ENCODE data around the gene COA4.
"Not testable (repeated sequence)": the region's sequence is repeated elsewhere in the genome, so short reads cannot be mapped to it uniquely, and the experiment has no call there.

COA4 gene

GRCh38 chr11:73876424-73877310, at the start of gene COA4, which contains the start of gene PAAF1:
TSS of gene COA4 (minus strand) at chr11:73876846. CDS start at chr11:73873378, 3,468 bp downstream.
TSS of gene PAAF1 (plus strand) at chr11:73876999. CDS start at chr11:73877022, 23 bp downstream.
- FAIRE-seq, result no peak

GRCh38 chr11:73921180-73921579, 44.5 kb upstream of the COA4 start:
- FAIRE-seq, result no peak

DNA sequence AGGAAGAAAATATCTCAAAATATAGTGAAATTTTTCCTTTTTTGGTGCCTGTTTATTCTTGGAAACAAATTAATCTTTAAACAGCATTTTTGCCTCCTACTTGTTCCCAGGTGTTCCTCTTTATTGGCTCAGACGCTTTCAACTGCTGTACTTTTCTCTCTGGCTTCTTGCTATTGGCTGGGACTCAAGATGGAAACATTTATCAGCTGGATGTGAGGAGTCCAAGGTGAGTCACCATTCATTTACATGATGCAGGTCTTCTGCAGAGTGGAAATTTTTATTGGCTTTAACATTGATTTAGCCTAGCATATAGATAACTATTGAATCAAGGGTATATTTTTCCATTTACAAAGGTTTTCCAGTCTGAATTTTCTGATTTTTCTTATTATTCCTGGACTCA, 39.8 kb upstream of the COA4 start:
- FAIRE-seq, result peak; percentile 73

DNA sequence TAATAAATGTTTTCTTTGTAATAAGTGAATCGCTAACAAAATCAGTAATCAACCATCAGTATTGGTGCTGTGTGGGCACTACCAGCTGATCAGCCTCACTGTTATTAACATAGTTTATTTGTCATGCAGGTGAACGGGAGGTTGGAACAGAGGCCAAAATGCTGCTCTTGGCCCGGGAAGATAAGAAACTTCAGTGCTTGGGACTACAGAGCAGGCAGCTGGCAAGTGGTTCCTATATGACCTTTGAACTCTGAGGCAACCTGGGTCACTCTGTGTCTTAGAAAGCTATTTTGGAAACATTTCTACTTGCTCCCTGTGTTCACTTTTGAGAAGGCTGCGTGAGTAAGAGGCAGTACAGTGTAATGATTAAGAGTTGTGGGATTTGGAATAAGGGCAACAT, 37.6 kb upstream of the COA4 start:
- FAIRE-seq, result no peak

DNA sequence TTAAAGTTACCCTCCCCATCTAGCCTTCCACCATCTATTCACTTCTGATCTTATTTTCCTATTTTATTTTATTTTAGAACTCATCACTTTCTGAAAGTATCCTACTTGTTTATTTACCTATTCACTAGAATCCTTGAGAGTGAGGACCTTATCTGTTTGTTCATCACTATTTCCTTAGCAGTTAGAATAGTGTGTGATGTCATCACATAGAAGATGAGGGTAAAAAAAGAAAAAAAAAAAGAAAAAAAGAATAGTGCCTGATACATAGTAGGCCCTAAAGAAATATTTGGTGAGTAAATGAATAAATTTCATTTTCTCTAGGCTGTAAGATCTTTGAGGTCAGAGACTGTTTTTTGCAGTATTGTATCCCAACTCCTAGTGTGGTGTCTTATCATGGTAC, 36.8 kb upstream of the COA4 start:
- FAIRE-seq, result no peak

DNA sequence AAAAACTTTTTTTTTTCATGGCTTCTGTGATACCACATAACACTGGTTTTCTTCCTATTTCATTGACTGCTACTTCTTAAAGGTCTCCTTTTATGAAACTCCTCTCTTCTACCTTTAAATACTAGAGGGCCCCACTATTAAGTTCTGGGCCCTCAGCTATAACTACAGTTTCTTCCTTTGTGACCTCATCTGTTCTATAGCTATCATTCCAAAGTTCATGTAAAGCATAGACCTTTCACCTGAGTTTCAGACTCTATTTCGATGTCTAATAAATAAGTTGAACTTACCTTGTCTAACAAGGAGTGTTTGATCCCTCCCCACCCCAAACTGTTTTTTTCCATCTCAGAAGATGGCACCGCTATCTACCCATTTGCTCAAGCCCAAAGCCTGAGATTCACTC, 35.4 kb upstream of the COA4 start:
- FAIRE-seq, result no peak

DNA sequence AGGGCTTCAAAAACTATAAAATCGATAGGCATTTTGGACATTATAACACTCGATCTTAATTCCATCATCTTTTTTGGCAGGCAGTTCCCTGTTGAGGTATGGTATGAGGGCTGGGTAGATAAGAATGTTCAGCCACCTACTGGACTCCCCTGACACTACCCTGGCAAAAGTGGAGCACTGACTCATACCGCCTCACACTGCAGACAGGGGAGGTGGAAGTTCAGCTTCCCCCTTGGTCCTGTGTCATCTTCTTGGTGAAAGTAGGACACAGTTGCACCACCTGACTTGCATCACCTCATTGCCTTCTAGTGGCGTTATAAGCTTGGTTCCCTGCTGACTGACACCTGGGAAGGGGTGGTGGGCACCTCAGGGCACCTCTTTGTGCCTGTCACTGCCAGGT, 30.5 kb upstream of the COA4 start:
- FAIRE-seq, result no peak

DNA sequence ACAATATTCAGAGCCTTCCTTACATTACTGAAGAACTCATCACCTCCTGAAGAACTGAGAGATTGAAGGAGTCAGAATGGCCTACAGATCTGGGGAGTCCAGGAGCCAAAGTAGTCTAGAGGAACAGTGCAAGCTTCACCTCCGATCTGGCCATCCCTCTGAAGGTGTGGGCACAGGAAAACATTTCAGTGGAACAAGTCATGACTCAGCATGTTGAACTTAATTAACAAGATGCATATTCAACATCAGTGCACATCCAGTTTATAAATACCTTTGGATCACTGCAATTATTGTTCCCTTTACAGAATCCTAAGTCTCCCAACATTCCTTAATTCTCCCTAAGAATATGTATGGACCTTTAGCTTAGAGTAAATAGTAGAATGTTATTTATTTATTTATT, 25.7 kb upstream of the COA4 start:
- no peak for FAIRE-seq

GRCh38 chr11:73894725-73895335, 18.2 kb upstream of the COA4 start:
- FAIRE-seq, result no peak

- FAIRE-seq, result no peak
Measured at GRCh38 chr11:73893041-73893440, 16.4 kb upstream of the COA4 start.

GRCh38 chr11:73889536-73889935, 12.9 kb upstream of the COA4 start:
- FAIRE-seq, result no peak

DNA sequence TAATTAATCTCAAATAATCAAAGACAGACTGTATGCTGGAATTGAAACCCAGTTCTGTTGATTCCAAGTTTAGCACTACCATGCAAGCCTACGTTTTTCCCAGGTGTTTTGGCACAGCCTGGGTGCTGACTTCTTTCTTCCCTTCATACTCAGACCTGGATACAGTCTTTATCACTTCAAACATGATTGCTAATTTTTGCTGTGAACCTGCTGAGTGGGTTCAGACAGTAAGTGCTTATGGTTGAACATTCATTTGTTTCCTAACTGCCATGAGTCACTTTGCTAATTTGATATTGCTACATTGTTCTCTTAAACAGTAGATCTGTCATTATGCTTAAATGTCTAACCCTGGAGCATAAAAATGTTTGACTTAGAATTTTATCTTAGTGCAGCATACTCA, 12.4 kb upstream of the COA4 start:
- no peak for FAIRE-seq

GRCh38 chr11:73888244-73888643, 11.6 kb upstream of the COA4 start:
- no peak for FAIRE-seq

DNA sequence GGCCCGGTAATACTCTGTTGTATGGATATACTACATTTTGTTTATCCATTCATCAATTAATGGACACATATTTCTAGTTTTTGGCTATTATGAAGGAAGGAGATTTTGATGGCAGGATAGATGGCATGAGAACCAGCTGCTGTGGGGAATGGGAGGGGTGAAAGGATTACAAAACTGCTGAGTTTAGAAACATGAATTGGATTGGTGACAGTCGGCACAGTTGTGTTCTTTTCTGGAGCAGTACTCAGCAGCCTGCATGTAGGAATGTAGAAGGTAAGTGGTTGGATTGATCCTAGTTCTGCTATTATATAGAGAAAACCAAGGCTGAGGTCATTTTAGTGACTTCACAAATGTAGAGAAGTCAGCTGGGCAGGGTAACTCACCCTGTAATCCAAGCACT, 7.2 kb upstream of the COA4 start:
- no peak for FAIRE-seq

- FAIRE-seq, result not testable (repeated sequence)
Measured at GRCh38 chr11:73880449-73880848, 3.8 kb upstream of the COA4 start.

GRCh38 chr11:73878771-73879170, 2.1 kb upstream of the COA4 start:
- no peak for FAIRE-seq

- FAIRE-seq, result no peak
Measured at GRCh38 chr11:73875840-73876239, 806 bp downstream of the COA4 start.

DNA sequence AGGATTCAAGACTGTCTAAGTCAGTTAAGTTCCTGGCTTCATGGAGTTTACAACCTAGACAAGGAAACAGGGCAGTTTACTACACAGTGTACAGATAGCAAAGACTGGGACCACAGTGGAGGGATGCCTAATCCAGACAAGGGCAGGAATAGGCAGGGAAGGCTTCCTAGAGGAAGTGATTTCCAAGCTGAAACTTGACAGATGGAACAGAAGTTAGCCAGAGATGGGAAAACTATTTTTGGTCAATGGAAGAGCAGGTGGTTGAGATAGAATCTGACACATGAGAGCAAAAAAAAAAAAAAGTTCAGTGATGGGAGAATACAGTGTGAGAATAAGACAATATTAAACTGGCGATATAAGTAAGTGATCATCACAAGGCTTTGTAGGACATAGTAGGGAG, 1.3 kb downstream of the COA4 start:
- no peak for FAIRE-seq

DNA sequence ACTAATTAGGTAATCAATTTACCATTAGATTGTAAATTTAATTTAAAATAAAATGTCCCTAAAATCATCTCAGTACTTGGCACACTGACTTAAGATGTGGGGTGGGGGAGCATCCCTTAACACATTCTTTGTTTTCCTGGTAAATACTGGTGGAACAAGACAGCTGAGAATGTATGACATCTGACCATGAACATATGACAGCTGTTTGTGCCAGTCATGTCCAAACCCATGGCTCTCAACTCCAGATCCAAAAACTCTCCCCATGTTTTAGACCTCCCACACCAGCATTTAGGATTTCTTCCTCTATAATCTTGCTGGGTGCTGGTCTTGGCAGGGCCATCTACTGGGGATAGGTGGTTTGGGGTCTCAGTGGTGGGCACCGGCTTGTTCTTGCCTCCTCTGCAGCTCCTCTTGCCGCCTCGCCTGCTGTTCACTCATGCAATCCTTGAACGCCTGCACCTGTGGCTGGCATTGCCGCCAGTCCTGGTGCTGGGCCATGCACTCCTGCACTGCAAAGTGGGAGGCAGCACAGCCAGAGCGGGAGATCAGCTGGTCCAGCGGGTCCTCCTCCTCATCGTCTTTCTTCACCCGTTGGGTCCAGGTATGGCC, 3.8 kb downstream of the COA4 start:
- FAIRE-seq, result no peak

- no peak for FAIRE-seq
Measured at GRCh38 chr11:73870261-73870660, 6.4 kb downstream of the COA4 start.

- FAIRE-seq, result no peak
Measured at GRCh38 chr11:73869332-73869949, 7.2 kb downstream of the COA4 start.

DNA sequence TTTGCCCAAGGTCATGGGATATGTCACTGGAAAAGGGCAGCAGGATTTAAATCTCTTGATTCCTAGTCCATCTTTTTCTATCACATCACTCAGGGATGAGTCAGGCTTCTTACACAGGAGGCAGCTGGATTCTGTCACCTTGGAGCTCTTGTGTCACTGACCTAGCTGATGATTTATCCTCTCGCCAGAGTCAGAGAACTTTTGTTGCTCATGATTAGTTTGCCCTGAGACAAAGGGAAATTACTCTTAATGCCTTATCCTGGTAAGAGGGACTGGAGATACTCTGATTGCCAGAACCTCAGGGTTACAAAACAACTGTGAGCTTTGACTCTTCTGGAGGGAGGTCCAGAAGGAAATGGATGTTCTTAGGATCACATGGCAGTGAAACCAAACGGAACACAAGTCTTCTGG, 10.1 kb downstream of the COA4 start:
- no peak for FAIRE-seq

- FAIRE-seq, result no peak
Measured at GRCh38 chr11:73866095-73866579, 10.5 kb downstream of the COA4 start.

Data from islet of Langerhans (tissue), 1 donor.